H1 (cell line): ENCODE measurements around the gene GNB1L. TPM values are rescaled to one million over a fixed set of nuclear protein-coding genes. Genes with fewer than 3 reads are reported as not detected.

ENCODE experiments used
- CTCF ChIA-PET: fragments of 300-600 bp; sonication (Branson Sonifier 250); formaldehyde crosslinking; loops from one replicate; lab custom pipeline; 2021; ENCODE audit not compliant: partially characterized antibody; lab: Charles Lee
- POLR2A ChIA-PET: fragments of 300-600 bp; sonication (Branson Sonifier 250); formaldehyde crosslinking; loops from one replicate; lab custom pipeline; 2021; ENCODE audit warnings: inconsistent platforms; ENCODE audit not compliant: partially characterized antibody; lab: Charles Lee
- DNase-seq, 2 experiments: peaks; one replicate each; pipeline versions ENCODE4 v3.0.0 to v3.0.0-alpha.2; 2010 to 2022; ENCODE audit warnings: low spot score in 2 of 2, low read depth in 1 of 2, mixed read lengths in 1 of 2
- FAIRE-seq: peaks from 2 replicates; lab custom pipeline; 2011; peaks lifted over from hg19 to GRCh38; lab: Jason Lieb, UNC
- H2AFZ ChIP-seq: 2 replicates; pipeline ENCODE4 v1.8.1; 2012; ENCODE audit warnings: low read length, inconsistent platforms
- H2AK5ac ChIP-seq: 2 replicates; pipeline ENCODE4 v1.6.1; 2013; ENCODE audit warnings: low read depth, low read length
- H2BK120ac ChIP-seq: replicated peaks from 2 replicates; pipeline ENCODE3; 2013; ENCODE audit warnings: low read depth, low read length, inconsistent platforms
- H2BK12ac ChIP-seq: 2 replicates; pipeline ENCODE4 v1.6.1; 2013; ENCODE audit warnings: low read depth, low read length
- H2BK15ac ChIP-seq: 2 replicates; pipeline ENCODE4 v1.6.1; 2013; ENCODE audit warnings: low read length
- H2BK20ac ChIP-seq: 2 replicates; pipeline ENCODE4 v1.6.1; 2013; ENCODE audit warnings: low read length
- H2BK5ac ChIP-seq: 2 replicates; pipeline ENCODE4 v1.6.1; 2013; ENCODE audit warnings: low read depth, low read length
- H3K14ac ChIP-seq: 2 replicates; pipeline ENCODE4 v1.6.1; 2013; ENCODE audit warnings: inconsistent platforms; ENCODE audit not compliant: insufficient read length
- H3K18ac ChIP-seq: 2 replicates; pipeline ENCODE4 v1.6.1; 2013; ENCODE audit warnings: low read length; ENCODE audit errors: extremely low read depth
- H3K23ac ChIP-seq: 2 replicates; pipeline ENCODE4 v1.6.1; 2013; ENCODE audit warnings: inconsistent platforms; ENCODE audit not compliant: insufficient read length
- H3K23me2 ChIP-seq: 2 replicates; pipeline ENCODE4 v1.6.1; 2013; ENCODE audit warnings: low read depth, low read length
- H3K27ac ChIP-seq: 2 replicates; pipeline ENCODE4 v1.6.1; 2011; ENCODE audit warnings: low read depth, low read length, inconsistent platforms
- H3K27me3 ChIP-seq, 4 experiments: replicated peaks in 1 of 4; 1 replicate in 1 of 4; 2 replicates in 3 of 4; pipeline versions ENCODE4 v1.6.1 to v1.8.1; 2011 to 2013; ENCODE audit warnings: low read length in 3 of 4, mild to moderate bottlenecking in 3 of 4, inconsistent platforms in 2 of 4, mixed read lengths in 2 of 4, moderate library complexity in 1 of 4; ENCODE audit not compliant: control insufficient read depth in 3 of 4, insufficient read depth in 3 of 4; ENCODE audit errors: extremely low read depth in 1 of 4
- H3K36me3 ChIP-seq, 4 experiments: 2 replicates each; pipeline versions ENCODE4 v1.6.1 to v1.8.1; 2011 to 2013; ENCODE audit warnings: mild to moderate bottlenecking in 4 of 4, low read length in 3 of 4, moderate library complexity in 2 of 4, control low read depth in 1 of 4, inconsistent platforms in 1 of 4; ENCODE audit not compliant: insufficient read depth in 4 of 4, control insufficient read depth in 2 of 4
- H3K4ac ChIP-seq: replicated peaks from 2 replicates; pipeline ENCODE3; 2013; ENCODE audit warnings: low read length, low read depth, mixed read lengths, inconsistent platforms; ENCODE audit not compliant: insufficient read length
- H3K4me1 ChIP-seq, 4 experiments: replicated peaks in 1 of 4; 1 replicate in 1 of 4; 2 replicates in 3 of 4; pipeline versions ENCODE4 v1.6.1 to v1.8.1; 2011 to 2013; ENCODE audit warnings: low read length in 3 of 4, inconsistent platforms in 2 of 4, mixed read lengths in 1 of 4; ENCODE audit not compliant: insufficient read depth in 4 of 4, control insufficient read depth in 3 of 4
- H3K4me2 ChIP-seq, 2 experiments: 2 replicates each; pipeline versions ENCODE4 v1.6.1 to v1.8.1; 2011 to 2013; ENCODE audit warnings: low read depth in 2 of 2, low read length in 2 of 2, control low read depth in 1 of 2, inconsistent platforms in 1 of 2, mild to moderate bottlenecking in 1 of 2; ENCODE audit not compliant: insufficient read depth in 1 of 2
- H3K4me3 ChIP-seq, 4 experiments: fragments of 200-600, 300-600 bp in 1 of 4; sonication (generic), shearing (Covaris generic), sonication (Bioruptor Twin) in 1 of 4; 2 replicates each; pipeline versions ENCODE4 v1.5.1 to v1.8.1; 2011 to 2016; ENCODE audit warnings: low read length in 4 of 4, low read depth in 3 of 4, control low read depth in 2 of 4, inconsistent platforms in 2 of 4, mild to moderate bottlenecking in 2 of 4, mixed read lengths in 1 of 4, moderate library complexity in 1 of 4; ENCODE audit not compliant: insufficient read depth in 2 of 4; ENCODE audit errors: extremely low read depth in 1 of 4
- H3K56ac ChIP-seq: replicated peaks from 2 replicates; pipeline ENCODE3; 2013; ENCODE audit warnings: low read depth, mild to moderate bottlenecking, mixed read lengths, low read length, inconsistent platforms; ENCODE audit not compliant: insufficient read length
- H3K79me1 ChIP-seq: 2 replicates; pipeline ENCODE4 v1.6.1; 2013; ENCODE audit warnings: low read depth, low read length, control low read depth
- H3K79me2 ChIP-seq, 2 experiments: 2 replicates each; pipeline versions ENCODE4 v1.6.1 to v1.8.1; 2012 to 2013; ENCODE audit warnings: low read length in 2 of 2, mild to moderate bottlenecking in 2 of 2, inconsistent platforms in 1 of 2; ENCODE audit not compliant: insufficient read depth in 2 of 2, control insufficient read depth in 1 of 2
- H3K9ac ChIP-seq, 4 experiments: replicated peaks in 1 of 4; 1 replicate in 1 of 4; 2 replicates in 3 of 4; pipeline versions ENCODE4 v1.6.1 to v1.8.1; 2011 to 2013; ENCODE audit warnings: low read depth in 3 of 4, low read length in 3 of 4, control low read depth in 2 of 4, mild to moderate bottlenecking in 2 of 4, moderate library complexity in 2 of 4, inconsistent platforms in 1 of 4; ENCODE audit errors: extremely low read depth in 1 of 4
- H3K9me3 ChIP-seq, 2 experiments: 2 replicates each; pipeline versions ENCODE4 v1.6.1 to v1.8.1; 2012 to 2013; ENCODE audit warnings: mild to moderate bottlenecking in 2 of 2, moderate library complexity in 2 of 2, control low read depth in 1 of 2, inconsistent platforms in 1 of 2, low read depth in 1 of 2, low read length in 1 of 2, mixed read lengths in 1 of 2; ENCODE audit not compliant: insufficient read depth in 2 of 2
- H4K20me1 ChIP-seq, 2 experiments: replicated peaks in 1 of 2; 2 replicates each; pipeline versions ENCODE3 to v1.8.1; 2011 to 2013; ENCODE audit warnings: inconsistent platforms in 2 of 2, low read length in 2 of 2, mild to moderate bottlenecking in 1 of 2; ENCODE audit not compliant: insufficient read depth in 2 of 2, control insufficient read depth in 1 of 2
- H4K5ac ChIP-seq: 2 replicates; pipeline ENCODE4 v1.6.1; 2013; ENCODE audit warnings: low read length, low read depth, mixed read lengths, inconsistent platforms; ENCODE audit not compliant: insufficient read length
- H4K8ac ChIP-seq: 2 replicates; pipeline ENCODE4 v1.8.0; 2013; ENCODE audit warnings: mild to moderate bottlenecking, moderate library complexity, low read length, inconsistent platforms; ENCODE audit not compliant: insufficient read depth; ENCODE audit errors: extremely low read depth
- H4K91ac ChIP-seq: replicated peaks from 2 replicates; pipeline ENCODE3; 2013; ENCODE audit warnings: low read length, mixed read lengths, inconsistent platforms; ENCODE audit not compliant: insufficient read length
- PHF8 ChIP-seq: fragments of 200-600 bp; sonication (generic); conservative IDR thresholded peaks from 2 replicates; pipeline ENCODE4 v1.7.1; 2012; ENCODE audit warnings: low read depth, mild to moderate bottlenecking, inconsistent platforms, low read length, moderate library complexity
- POLR2AphosphoS5 ChIP-seq: IDR thresholded peaks from 2 replicates; pipeline ENCODE4 v1.6.1; 2011; ENCODE audit warnings: low read depth, low read length
- RNF2 ChIP-seq: fragments of 200-900, 300-1000 bp; sonication (generic); IDR thresholded peaks from 2 replicates; pipeline ENCODE4 v1.7.1; 2016; ENCODE audit warnings: borderline replicate concordance, low read depth, mild to moderate bottlenecking, antibody characterized with exemption, low read length; ENCODE audit not compliant: poor library complexity, severe bottlenecking; ENCODE audit errors: missing control alignments
- SP2 ChIP-seq: IDR thresholded peaks from 2 replicates; pipeline ENCODE4 v1.6.1; 2012; ENCODE audit warnings: mild to moderate bottlenecking, low read length, inconsistent platforms
- SRF ChIP-seq: IDR thresholded peaks from 2 replicates; pipeline ENCODE4 v1.6.1; 2011; ENCODE audit warnings: mild to moderate bottlenecking, low read depth, low read length, moderate library complexity
- TCF12 ChIP-seq: IDR thresholded peaks from 2 replicates; pipeline ENCODE4 v1.6.1; 2011; ENCODE audit warnings: low read depth, mild to moderate bottlenecking, low read length
- ZNF274 ChIP-seq: IDR thresholded peaks from 2 replicates; pipeline ENCODE4 v1.7.0; 2012; ENCODE audit warnings: low read length, borderline replicate concordance; ENCODE audit errors: extremely low read depth
- WGBS, 2 experiments: shearing (Covaris generic) in 1 of 2; methylation state at CpG; one replicate each; pipeline versions ENCODE4 v1.1.6 to v1.1.7; 2013 to 2015; ENCODE audit warnings: low lambda C conversion rate in 2 of 2, mixed read lengths in 2 of 2, inconsistent platforms in 1 of 2, low coverage in 1 of 2, missing lambda C conversion rate in 1 of 2; ENCODE audit not compliant: insufficient replicate concordance in 2 of 2, insufficient coverage in 1 of 2, insufficient read length in 1 of 2; ENCODE audit errors: extremely low coverage in 1 of 2, missing lambda C conversion rate in 1 of 2; 5-methylcytosine and 5-hydroxymethylcytosine counted together
- polyA plus RNA-seq, 7 experiments: library from polyadenylated mRNA; depleted of rRNA in 3 of 7; stranded (reverse) in 5 of 7; unstranded in 2 of 7; fragments of >200 nt in 5 of 7; fragments of 200-250 nt in 2 of 7; gene quantifications; 1 replicate in 5 of 7; 2 replicates in 1 of 7; 4 replicates in 1 of 7; pipeline versions ENCODE4 v1.2.1 to v1.2.3, GENCODE V29; 2011 to 2013; ENCODE audit warnings: missing spikeins in 2 of 7, mixed read lengths in 2 of 7
- total RNA-seq: library from RNA; stranded (reverse); fragmentation: NEBNext Ultra II Directional; extraction: Animal tissue kit (Norgen Biotek cat#: 25700); gene quantifications from 2 replicates; pipeline ENCODE4 v1.2.1, GENCODE V29; 2021
- TF ChIP-seq, protein P1 (sequence below): IDR thresholded peaks from 2 replicates; pipeline ENCODE4 v1.6.1; 2011; ENCODE audit warnings: low read length, improper control_type of control experiment

Gene GNB1L
- total and polyA plus RNA-seq, 2 of the 8 experiments (the other 6 are each of a cell fraction or from before 2014, with no cell fraction given): 14.0 to 15.6 TPM

DNA sequence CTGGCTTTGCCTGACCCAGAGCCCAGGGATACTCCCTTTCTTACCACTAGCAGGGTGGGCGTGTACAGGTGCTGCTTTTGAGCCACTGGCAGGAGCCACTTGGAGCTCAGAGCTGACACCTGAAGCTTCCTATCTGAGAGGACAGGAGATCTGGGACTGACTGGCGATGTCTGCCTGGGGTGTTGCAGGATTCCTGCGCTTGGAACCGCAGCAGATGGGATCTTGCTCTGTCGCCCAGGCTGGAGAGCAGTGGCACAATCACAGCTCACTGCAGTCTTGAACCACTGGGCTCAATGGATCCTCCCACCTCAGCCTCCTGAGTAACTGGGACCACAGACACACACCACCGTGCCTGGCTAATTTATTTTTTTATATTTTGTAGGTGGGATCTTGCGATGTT is 113.6 kb downstream of the GNB1L start:
- no peaks in the 10 kb centered on the region; a peak in 1 of 7 replicates for H3K27me3 ChIP-seq
- no peak overlapping the region for H2AK5ac ChIP-seq
- no peaks in the 10 kb centered on the region for H3K36me3 ChIP-seq
- no peak overlapping the region for H4K5ac ChIP-seq
- H3K4me1 ChIP-seq: peaks cover 0 to 19% (median 7%) of the 10 kb centered on the region in 4 experiments; a peak in 5 of 7 replicates
- no peak overlapping the region for H3K14ac ChIP-seq
- H2BK5ac ChIP-seq: no peak overlapping the region
- no peak overlapping the region for H4K8ac ChIP-seq
- TF ChIP-seq PHF8: no peak
- no peak for TF ChIP-seq RNF2
- TF ChIP-seq, protein P1, sequence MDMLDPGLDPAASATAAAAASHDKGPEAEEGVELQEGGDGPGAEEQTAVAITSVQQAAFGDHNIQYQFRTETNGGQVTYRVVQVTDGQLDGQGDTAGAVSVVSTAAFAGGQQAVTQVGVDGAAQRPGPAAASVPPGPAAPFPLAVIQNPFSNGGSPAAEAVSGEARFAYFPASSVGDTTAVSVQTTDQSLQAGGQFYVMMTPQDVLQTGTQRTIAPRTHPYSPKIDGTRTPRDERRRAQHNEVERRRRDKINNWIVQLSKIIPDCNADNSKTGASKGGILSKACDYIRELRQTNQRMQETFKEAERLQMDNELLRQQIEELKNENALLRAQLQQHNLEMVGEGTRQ: no peak
- TF ChIP-seq SRF: peak; percentile 42; the same call in 1 of the 2 replicates
- no peak for TF ChIP-seq ZNF274
- TF ChIP-seq TCF12: no peak
- TF ChIP-seq POLR2AphosphoS5: no peak
- no peak for TF ChIP-seq SP2
- no peak overlapping the region for H3K9ac ChIP-seq
- no peak overlapping the region for H3K56ac ChIP-seq
- no peak overlapping the region for H2BK15ac ChIP-seq
- no peaks in the 10 kb centered on the region for H3K23me2 ChIP-seq
- CTCF ChIA-PET: interaction anchor here (1.0 to 5.0 kb wide), 8 partner anchors 10 to 207 kb away, joined by 3 to 43 read pairs (median 10); partner anchors contain the start of gene GP1BB
- no peak for FAIRE-seq
- H3K4me2 ChIP-seq: no peak overlapping the region
- no peak overlapping the region for H3K4me3 ChIP-seq
- WGBS, 2 experiments: 87% methylated on average over 7 of the region's 7 CpGs; no CpG with 5 or more reads in 1 of the 2 experiments
- POLR2A ChIA-PET: interaction anchor here (0.5 to 1.1 kb wide), 2 partner anchors 42 to 357 kb away, joined by 3 read pairs; no protein-coding TSS in a partner anchor
- no peaks in the 10 kb centered on the region for H3K9me3 ChIP-seq
- H3K27ac ChIP-seq: no peak overlapping the region
- H3K79me1 ChIP-seq: no peaks in the 10 kb centered on the region
- no peak overlapping the region for H3K23ac ChIP-seq
- no peak overlapping the region for H2AFZ ChIP-seq
- no peaks in the 10 kb centered on the region for H3K79me2 ChIP-seq
- peaks cover 0 to 1% of the 10 kb centered on the region in 2 experiments for H4K20me1 ChIP-seq
- no peak overlapping the region for H2BK12ac ChIP-seq
- H3K18ac ChIP-seq: no peak overlapping the region
- no peak for DNase-seq
- no peak overlapping the region for H4K91ac ChIP-seq
- H2BK120ac ChIP-seq: no peak overlapping the region
- no peak overlapping the region for H2BK20ac ChIP-seq
- no peak overlapping the region for H3K4ac ChIP-seq
